Inferior parietal cortex (tissue), 1 donor: ENCODE results near the gene VPS25.
"Not testable (repeated sequence)": the region's sequence is repeated elsewhere in the genome, so short reads cannot be mapped to it uniquely, and the experiment has no call there.

ENCODE experiments used
- DNase-seq: peaks from one replicate; pipeline ENCODE4 v3.0.0-alpha.2; 2016; ENCODE audit errors: extremely low spot score

VPS25 gene

DNA sequence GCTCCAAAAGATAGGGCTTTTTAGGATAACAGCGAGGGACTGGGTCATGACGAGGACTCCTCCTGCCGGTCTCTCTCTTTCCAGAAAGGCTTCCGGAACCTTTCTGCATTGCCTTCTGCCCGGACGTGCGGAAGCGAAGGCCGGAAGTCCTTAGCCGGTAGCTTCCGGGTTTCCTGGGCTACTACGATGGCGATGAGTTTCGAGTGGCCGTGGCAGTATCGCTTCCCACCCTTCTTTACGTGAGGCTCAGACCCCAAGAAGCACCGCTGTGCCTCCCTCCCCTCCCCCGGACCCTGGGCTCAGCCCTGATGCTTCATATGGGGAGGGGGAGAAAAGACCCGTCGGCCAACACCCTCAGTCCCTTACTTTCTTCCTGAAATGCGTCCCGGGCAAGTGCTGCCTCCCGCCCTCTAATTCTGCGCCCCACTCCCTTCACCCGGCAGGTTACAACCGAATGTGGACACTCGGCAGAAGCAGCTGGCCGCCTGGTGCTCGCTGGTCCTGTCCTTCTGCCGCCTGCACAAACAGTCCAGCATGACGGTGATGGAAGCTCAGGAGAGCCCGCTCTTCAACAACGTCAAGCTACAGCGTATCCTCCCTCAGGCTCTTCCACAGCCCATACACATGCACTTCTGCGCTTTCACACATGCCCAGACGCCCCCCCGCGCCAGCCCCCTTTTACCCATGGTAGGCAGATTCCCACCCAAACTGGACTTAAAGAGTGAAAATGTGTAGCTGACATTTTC is at the start of gene VPS25:
Gene VPS25, plus strand, starts transcription at position 160 of the 746 bp plus-strand sequence. Its CDS starts 27 bp downstream, at position 187.
- peak; percentile 92 for DNase-seq

DNA sequence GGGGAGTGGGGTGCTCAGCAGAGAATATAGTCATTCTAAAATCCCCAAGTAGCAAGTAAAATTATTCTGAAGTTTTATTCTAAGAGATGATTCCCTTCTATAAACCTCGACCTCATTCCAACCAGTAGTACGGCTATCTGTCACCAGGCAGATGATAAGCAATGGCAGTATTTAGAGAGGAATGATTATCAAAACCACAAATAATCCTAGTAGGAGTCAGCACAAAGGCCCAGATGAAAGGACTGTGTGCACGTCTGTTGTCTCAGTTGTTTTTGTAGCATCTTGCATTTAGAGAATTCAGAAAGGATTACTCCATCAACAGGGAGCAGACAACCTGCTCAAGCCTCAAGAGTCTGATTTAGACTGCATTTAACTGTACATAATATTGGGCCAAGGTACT is 49.6 kb upstream of the VPS25 start:
- no peak for DNase-seq

DNA sequence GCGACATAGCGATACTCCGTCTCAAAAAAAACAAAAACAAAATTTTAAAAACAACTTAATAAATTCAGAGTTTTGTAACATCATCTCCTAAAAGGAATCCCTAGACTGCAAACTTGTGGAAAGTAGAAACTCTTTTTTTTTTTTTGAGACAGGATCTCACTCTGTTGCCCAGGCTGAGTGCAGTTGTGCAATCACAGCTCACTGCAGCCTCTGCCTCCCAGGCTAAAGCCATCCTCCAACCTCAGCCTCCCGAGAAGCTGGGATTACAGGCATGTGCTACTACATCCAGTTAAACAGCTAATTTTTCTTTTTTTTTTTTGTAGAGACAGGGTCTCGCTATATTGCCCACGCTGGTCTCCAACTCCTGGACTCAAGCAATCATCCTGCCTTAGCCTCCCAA is 48.1 kb upstream of the VPS25 start:
- DNase-seq: no peak

DNA sequence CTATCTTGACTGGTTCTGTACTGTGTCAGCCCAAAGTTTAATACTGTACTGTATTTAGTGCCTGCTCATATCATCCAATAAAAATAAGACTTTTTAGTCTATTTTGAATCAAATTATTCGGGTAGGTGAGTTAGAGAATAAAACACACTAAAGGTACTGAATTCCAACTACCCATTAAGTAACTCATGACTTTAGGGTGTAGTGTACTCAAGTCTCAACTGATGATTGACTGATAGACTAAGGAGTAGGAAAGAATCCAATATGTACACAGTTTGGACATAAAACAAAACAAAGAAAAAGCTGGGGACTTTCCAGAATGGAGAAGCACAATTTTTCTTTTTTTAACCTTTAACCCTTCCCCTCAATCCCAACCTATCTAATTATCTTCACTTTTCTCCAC is 32.5 kb upstream of the VPS25 start:
- DNase-seq: no peak

DNA sequence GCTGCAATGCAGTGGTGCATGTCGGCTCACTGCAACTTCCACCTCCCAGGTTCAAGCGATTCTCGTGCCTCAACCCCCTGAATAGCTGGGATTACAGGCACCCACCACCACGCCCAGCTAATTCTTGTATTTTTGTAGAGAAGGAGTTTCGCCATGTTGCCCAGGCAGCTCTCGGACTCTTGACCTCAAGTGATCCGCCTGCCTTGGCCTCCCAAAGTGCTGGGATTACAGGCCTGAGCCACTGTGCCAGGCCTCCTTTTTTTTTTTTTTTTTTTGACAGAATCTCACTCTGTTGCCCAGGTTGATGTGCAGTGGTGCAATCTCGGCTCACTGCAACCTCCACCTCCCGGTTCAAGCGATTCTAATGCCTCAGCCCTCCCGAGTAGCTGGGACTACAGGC is 30.3 kb upstream of the VPS25 start:
- DNase-seq: not testable (repeated sequence)

DNA sequence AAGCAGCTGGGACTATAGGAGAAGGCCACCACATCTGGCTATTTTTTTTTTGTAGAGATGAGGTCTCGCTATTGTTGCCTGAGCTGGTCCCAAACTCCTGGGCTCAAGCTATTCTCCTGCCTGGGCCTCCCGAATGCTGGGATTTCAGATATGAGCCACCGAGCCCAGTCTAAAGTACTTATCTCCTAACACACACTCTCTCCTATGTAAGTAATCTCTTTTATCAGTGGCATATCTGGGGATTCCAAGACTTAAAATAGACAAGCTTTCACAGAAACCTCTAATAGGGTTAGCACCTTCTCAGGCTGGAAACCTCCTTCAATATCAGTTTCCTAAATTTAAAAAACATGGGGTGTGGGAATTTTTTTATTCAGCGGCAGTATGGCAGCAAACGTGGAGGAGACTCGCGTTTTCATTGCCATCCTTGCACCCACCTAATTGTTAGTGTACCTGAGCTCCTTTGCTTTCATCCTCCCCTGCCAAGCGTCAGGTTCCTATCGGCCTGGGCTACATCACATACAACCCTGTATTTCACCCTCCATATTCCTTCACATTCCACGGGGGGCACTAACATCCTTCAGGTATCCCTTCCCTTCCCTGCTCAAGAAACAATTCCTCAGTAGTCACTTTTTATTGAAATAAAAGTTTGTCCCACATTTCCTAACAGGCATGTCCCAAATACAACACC is 29.5 kb upstream of the VPS25 start:
- no peak for DNase-seq

DNA sequence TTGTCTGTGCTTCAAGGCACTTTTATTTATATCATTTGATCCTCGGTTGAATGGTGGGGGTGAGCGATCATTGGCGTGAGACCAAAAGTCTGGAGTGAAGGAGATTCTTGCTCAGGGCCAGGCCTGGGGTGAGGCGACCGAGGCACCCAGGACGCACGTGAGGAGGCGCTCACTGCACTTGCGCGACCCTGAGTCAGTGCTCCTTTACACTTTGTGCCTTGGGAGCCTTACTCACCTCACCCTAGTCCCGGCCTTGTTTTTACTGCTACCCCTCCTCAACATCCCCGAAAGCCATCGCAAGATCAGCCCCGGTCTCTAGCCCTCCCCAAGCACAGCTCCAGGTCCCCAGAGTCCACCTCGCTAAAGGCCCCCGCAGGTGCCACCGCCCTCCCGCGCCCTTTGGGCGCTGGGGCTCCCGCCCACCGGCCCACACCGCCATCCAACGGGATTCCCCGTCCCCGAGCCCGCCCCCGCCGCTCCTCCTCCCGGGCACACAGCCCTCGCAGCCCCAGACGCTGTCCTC is 28.9 kb upstream of the VPS25 start:
- peak; percentile 34 for DNase-seq

DNA sequence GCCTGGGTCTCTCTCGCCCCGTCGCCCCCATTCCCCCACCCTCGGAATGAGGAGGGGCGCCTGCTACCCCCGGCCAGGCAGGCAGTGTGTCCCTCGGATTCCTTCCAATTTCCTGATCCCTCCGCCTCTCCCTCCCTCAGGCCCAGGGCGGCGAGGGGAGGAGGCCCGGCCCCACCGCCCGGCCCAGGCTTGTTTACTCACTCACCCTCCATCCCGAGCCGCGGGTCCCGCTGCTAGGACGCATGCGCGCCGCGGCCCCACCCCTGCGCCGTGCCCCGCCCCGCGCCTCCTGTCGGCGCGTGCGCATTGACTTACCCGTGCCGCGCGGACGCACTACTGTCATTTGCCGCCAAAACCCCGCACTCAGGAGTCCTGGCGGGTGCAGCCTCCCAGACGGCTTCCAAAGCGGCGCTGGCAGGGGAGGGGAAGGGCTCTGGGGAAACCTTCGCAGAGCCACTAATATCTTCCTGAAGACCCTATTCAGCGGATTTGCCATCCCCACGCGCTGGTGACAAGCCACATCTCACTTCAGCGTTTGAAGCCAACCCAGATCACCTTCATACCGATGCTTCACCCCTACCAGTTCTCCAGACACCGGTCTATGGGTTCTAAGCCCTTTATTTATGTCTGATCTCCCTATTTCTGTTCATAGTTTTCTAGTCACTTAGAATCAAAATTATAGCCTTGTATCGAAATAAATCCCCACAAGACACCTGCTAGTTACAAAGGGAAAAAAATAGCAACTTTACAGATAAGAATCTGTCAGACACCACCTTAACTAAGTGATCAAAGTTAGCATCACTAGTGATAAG is 28.2 kb upstream of the VPS25 start, which contains the start of gene EZH1:
Gene EZH1, minus strand, starts transcription at position 235 of the 812 bp plus-strand sequence. CDS start 16,099 bp downstream, outside the sequence.
- peak; percentile 90 for DNase-seq

DNA sequence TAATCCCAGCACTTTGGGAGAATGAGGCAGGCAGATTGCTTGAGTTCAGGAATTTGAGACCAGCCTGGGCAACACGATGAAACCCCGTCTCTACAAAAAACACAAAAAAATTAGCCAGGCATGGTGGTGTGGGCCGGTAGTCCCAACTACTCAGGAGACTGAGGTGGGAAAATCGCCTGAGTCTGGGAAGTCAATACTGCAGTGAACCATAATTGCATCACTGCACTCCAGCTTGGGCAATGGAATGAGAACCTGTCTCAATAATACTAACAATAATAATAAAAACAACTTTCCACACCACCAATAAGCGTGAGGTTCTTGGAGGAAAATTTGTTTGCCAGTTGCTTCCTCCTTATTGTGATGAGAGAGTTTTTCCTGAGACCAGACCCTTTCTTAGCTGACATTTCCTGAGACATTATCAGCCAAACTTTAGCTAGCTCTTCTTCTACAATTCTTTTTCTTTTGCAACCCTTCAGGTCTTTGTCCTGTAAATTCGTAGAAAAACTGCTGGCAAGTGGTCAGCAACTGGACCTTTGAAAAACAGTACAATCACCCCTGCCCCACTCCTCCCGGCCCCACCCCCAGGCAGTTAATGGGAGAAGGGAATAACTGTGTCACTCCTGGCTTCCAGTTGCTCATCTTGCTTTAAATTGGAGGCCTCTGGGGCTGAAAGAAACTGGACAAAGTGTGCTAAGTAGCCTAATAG is 24.9 kb upstream of the VPS25 start:
- DNase-seq: no peak

DNA sequence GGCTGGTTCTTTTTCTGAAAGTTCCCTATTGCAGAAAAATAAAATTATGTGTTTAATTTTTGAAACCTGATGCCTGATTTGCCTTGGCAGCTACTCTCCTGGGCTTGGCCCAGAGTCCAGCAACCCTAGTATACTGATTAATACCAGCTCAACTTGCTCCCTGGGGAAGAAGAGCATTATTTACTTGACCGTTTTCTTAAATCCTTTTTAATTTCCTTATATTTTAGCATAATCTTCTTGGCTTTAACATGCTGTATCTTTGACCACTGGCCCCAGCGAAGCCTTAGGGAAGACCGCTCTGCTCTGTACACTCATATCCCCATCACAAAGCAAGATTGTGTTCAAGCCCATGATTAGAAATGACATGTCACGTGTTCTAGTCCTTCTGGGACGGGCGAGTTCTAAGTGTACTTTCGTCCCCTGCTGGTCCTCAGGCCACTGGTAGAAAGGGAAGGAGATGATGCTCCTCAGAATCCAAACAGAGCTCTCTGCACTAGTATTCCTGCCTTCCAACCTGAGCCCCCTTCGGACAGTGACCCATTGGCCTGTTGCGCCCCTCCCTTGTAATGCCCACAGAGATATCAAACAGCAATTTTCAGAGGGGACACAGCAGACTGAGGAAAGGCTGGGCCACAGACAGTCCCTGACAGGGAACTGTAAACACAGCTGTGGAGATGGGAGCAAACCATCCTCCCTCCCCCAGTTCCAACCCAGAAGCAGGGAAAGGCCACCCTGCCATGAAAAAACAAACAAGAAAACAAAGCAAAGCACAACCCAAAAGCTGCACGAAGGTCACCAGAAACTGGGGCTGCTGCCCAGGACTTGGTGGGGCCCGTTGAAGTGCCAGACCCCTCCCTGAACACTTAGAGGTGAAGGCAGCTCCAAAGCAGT is 24.1 kb upstream of the VPS25 start:
- DNase-seq: no peak

DNA sequence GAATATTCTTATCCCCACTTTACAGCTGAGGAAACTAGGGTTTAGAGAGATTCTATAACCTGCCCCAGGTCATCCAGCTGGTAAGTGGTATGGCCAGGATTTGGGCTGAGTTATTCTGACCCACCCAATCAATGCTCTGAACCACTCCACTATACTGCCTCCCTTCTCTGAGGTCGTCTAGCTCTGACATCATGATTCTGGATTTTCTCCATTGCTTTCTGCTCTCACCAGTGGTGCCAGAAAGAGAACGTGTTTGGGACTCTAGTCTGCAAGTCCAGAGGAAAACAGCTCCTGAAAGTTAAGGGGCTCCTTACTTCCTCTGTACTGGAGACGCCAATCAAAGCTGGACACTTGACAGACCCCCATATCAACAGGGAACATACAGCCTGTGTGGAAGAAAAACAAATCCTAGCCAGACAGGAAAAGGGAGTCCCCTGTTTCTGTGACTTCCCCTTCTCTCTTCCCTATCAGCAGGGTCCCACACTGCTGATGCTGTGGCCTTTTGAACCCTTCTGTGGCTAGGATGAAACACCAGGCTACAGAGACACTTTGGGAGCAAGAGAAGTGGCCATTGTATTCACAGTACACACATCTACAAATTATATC is 22.4 kb upstream of the VPS25 start:
- DNase-seq: no peak

DNA sequence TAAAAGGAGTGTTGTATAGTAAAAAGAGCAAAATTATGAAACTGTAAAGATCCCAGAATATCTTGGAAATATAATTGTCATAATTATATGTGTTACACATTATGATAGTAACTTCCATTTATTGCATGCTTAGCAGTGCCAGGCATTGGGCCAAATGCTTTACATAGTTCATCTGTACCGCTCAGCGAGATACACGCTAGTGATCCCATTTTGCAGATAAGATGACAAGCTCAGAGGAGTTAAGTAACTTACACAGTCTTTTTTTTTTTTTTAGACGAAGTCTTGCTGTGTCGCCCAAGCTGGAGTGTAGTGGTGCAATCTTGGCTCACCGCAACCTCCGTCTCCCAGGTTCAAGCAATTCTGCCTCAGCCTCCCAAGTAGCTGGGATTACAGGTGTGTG is 21.6 kb upstream of the VPS25 start:
- no peak for DNase-seq

DNA sequence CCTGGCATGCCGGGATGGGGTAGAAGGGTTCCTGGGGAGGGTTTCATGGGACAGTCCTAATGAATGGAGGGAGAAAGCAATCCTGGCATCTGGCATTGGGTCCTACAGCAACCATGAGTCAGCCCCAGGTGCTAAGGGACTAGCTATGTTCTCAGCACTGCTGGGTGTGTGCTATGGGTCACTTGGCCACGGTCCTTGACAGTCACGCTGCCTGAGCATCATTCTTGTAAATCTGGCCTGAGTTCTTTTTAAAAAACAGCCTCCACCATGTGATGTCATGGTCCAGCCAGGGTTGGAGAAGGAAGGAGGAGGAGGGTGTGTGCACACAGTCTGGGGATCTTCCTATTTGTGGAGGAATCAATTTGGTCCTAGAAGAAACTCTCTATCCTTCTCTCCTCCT is 18.5 kb upstream of the VPS25 start:
- no peak for DNase-seq

DNA sequence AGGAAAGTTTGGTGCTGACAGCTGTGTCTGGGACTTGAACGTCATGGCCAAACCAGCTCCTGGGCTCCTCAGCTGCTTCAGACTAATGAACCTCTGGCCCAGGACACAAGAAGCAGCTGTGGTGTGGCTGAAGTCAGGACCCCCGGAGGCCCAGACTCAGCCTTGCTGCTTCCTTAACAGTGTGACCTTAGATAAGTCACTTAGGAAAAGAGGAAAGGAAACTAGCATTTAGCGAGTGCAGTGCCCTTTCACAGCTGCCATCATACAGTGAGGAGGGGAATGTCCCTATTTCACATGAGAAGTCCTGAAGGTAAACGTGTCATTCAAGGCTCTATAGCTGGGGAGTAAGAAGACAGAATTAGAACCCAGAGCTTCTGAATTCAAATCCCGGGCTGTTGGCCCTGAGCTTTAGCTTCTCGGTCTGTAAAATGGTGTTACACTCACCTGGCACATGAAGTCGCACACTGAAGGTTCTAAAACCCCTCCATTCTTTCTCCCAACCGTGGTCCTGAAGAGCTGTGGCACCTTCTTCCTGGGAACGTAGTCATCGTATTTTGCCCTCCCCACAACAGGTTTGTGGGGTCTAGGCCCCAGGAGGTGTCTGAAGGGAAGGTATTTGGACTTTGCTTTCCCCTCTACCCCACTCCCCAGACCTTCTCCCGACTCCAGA is 13.1 kb upstream of the VPS25 start:
- no peak for DNase-seq

DNA sequence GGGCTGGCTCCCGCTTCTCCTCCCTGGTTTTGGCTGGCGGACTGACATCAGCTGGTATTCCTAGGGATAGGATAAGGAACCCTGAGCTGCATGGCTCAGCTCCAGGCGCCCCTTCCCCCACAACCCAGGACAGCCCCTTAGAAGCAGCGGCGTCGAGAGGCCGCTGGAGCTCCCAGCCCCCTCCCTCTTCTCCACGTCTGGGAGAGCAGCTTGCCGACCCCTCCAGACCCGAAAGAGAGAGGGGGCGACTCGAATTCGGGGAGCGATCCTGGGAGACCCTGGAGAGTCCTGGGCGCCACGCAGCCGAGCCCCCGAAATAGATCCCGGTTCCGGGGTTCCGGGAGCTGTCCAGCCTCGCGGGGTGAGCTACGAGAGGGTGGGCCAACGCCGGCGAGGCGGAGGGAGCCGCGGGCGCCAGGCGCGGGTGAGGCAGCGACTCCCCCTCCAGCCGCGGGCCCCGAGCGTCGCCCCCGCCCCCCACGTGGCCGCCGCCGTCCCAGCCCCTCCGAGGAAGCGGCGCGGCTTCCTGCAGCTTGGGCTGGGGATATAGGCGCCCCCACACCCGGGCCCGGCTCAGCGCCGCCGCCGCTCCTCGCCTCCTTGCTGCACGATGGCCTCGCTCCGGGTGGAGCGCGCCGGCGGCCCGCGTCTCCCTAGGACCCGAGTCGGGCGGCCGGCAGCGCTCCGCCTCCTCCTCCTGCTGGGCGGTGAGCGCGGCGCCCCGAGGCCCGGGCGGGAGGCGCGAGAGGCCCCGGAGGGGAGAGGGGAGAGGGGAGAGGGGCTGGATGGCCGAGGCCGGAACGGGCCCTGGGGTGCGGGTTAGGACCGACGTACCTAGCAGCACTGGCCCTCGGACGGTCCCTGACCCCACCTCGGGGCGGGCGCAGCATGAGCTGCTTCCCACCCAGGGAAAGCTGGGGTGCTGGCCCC is 12.3 kb upstream of the VPS25 start, which contains the start of gene RAMP2:
Gene RAMP2, plus strand, starts transcription at position 576 of the 930 bp plus-strand sequence. Its CDS starts 35 bp downstream, at position 611.
- no peak for DNase-seq

DNA sequence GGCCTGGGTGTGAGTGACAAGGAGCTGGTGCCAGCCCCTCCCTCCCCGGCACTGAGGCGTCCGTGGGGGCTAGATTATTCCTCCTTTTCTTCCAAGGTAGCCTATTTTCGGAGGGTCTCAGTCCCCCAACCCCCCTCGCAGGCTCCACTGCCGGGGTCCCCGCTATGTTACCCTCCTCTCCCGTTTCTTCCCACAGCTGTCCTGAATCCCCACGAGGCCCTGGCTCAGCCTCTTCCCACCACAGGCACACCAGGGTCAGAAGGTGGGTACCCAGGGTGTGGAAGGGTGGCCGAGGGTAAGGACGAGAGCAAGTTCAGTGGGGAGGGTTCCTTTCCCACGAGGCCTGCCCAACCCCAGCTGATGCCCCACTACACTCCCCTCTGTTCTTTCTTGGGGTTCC is 11.6 kb upstream of the VPS25 start:
- DNase-seq: no peak

DNA sequence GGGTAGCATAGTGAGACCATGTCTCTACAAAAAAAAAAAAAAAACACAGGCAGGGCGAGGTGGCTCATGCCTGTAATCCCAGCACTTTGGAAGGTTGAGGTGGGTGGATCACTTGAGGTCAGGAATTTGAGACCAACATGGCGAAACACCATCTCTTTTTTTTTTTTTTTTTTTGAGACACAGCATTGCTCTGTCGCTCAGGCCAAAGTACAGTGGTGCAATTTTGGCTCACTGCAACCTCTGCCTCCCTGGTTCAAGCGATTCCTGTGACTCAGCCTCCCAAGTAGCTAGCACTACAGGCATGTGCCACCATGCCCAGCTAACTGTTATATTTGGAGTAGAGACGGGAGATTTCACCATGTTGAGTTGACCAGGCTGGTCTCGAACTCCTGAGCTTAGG is 7.1 kb upstream of the VPS25 start:
- DNase-seq: no peak

DNA sequence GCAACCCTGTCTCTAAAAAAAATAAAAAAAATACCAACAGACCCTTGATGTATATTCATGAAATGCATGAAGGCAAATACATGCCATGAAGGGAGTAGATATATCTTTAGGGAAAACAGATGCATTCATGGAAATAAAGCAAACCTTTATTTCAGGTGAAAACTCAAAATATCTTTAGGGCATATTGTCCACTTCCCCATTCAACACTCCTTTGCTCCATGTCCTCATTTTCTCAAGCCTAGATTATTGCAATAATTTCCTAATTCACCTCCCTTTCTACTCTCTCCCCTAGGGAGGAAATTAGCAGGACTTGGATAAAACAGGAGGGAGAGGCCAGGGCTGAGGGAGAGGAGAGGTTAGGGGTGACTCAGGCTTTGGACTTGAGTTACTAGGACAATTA is 5.7 kb upstream of the VPS25 start:
- DNase-seq: no peak
